Stimulated activated CD8-positive, alpha-beta memory T cell treated with anti-CD3 and anti-CD28 coated beads, Interleukin-7, amount 100 ng/mL, for 4 hours (primary cell): ENCODE data around the gene SMYD3.
"Not testable (repeated sequence)": the region's sequence is repeated elsewhere in the genome, so short reads cannot be mapped to it uniquely, and the experiment has no call there.

Experiments used
- DNase-seq, 2 donors: peaks; one replicate each; pipeline ENCODE4 v3.0.0-alpha.2; 2020; ENCODE audit warnings: low read depth in 2 of 2

SMYD3 gene

GRCh38 chr1:245774196-245774595 lies 732.9 kb downstream of the SMYD3 start:
- DNase-seq = no peak

- no peak for DNase-seq
Measured at GRCh38 chr1:245773344-245773743, 733.7 kb downstream of the SMYD3 start.

GRCh38 chr1:245772739-245773138 lies 734.3 kb downstream of the SMYD3 start:
- DNase-seq = no peak

GRCh38 chr1:245772325-245772724 lies 734.8 kb downstream of the SMYD3 start:
- DNase-seq = no peak

GRCh38 chr1:245771511-245772281 lies 735.4 kb downstream of the SMYD3 start:
- no peak for DNase-seq

- no peak for DNase-seq
Measured at GRCh38 chr1:245770156-245770555, 736.9 kb downstream of the SMYD3 start.

GRCh38 chr1:245768596-245768995 lies 738.5 kb downstream of the SMYD3 start:
- no peak for DNase-seq

- no peak for DNase-seq
Measured at GRCh38 chr1:245765230-245766000, 741.7 kb downstream of the SMYD3 start.

- DNase-seq = no peak
Measured at GRCh38 chr1:245763873-245764331, 743.2 kb downstream of the SMYD3 start.

GRCh38 chr1:245762396-245762910 lies 744.6 kb downstream of the SMYD3 start:
- DNase-seq = no peak

- DNase-seq = no peak
Measured at GRCh38 chr1:245760301-245760700, 746.8 kb downstream of the SMYD3 start.

- no peak for DNase-seq
Measured at GRCh38 chr1:245754463-245754961, 752.6 kb downstream of the SMYD3 start.

GRCh38 chr1:245753807-245754206 lies 753.3 kb downstream of the SMYD3 start:
- DNase-seq = no peak

- DNase-seq = no peak
Measured at GRCh38 chr1:245752561-245752960, 754.5 kb downstream of the SMYD3 start.

GRCh38 chr1:245751726-245752470 lies 755.2 kb downstream of the SMYD3 start:
- no peak for DNase-seq

GRCh38 chr1:245751116-245751515 lies 756.0 kb downstream of the SMYD3 start:
- no peak for DNase-seq

- no peak for DNase-seq
Measured at GRCh38 chr1:245750261-245750660, 756.8 kb downstream of the SMYD3 start.

- DNase-seq = no peak
Measured at GRCh38 chr1:245749053-245749452, 758.0 kb downstream of the SMYD3 start.

GRCh38 chr1:245748646-245749045 lies 758.4 kb downstream of the SMYD3 start:
- DNase-seq = no peak

GRCh38 chr1:245748240-245748639 lies 758.8 kb downstream of the SMYD3 start:
- DNase-seq = no peak

GRCh38 chr1:245742896-245743295 lies 764.2 kb downstream of the SMYD3 start:
- DNase-seq = no peak

- DNase-seq = not testable (repeated sequence)
Measured at GRCh38 chr1:245740336-245740735, 766.7 kb downstream of the SMYD3 start.
